Measurements from ENCODE around the gene CD36. TPM values are rescaled to one million over a fixed set of nuclear protein-coding genes. Genes with fewer than 3 reads are reported as not detected.

CD36 gene
- total RNA-seq, 1 experiment from 2014 or later, result not detected

DNA sequence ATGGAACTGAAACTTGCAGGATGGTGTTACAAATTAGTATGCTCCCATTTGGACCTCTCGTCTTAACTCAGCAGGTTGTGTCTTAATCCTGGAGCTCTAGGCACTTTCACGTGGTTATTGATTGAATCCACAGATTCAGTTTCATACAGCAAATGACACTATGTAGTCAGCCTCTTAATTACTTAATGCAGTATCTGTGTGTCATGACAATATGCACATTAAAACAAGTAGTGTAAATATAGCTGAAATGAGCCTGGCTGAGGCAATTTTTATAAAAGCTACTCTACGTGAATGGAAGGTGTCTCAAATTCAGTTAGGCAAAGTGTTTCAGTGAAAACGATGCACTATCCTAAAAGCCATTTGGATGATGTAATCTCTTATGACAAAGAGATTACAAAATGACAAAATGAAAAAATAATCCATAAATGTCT, 86.8 kb downstream of the CD36 start:
- Histone ChIP-seq H2AFZ (ENCODE audit: low read length) (no peak overlapping the region), H3K4me2 (ENCODE audit: low read length) (no peak overlapping the region), H3K27ac (ENCODE audit: low read length) (no peak overlapping the region), H3K27me3 (ENCODE audit: low read length) (no peaks in the 10 kb centered on the region), H3K4me1 (ENCODE audit: insufficient read depth, low read length) (peaks cover 47% of the 10 kb centered on the region), H3K36me3 (ENCODE audit: low read depth, low read length) (no peaks in the 10 kb centered on the region), H3K79me2 (ENCODE audit: low read length) (no peaks in the 10 kb centered on the region), H3F3A (ENCODE audit: low read length, unreplicated experiment) (peaks cover 10% of the 10 kb centered on the region), H3K9me3 (ENCODE audit: low read length) (no peaks in the 10 kb centered on the region), H3K9ac (ENCODE audit: low read length) (no peak overlapping the region), H4K20me1 (ENCODE audit: low read length) (no peaks in the 10 kb centered on the region), H3K4me3 (ENCODE audit: low read length) (no peak overlapping the region), H3K9me2 (replicated peaks; ENCODE audit: low read length) (no peaks in the 10 kb centered on the region)
- no peak for DNase-seq
- TF ChIP-seq EZH2phosphoT487 (IDR thresholded peaks at IDR 0.05; ENCODE audit: borderline replicate concordance, low read length) (no peak), EZH2 (IDR thresholded peaks at IDR 0.05; ENCODE audit: low read length, unreplicated experiment) (no peak)
- TF ChIP-seq, protein P1, sequence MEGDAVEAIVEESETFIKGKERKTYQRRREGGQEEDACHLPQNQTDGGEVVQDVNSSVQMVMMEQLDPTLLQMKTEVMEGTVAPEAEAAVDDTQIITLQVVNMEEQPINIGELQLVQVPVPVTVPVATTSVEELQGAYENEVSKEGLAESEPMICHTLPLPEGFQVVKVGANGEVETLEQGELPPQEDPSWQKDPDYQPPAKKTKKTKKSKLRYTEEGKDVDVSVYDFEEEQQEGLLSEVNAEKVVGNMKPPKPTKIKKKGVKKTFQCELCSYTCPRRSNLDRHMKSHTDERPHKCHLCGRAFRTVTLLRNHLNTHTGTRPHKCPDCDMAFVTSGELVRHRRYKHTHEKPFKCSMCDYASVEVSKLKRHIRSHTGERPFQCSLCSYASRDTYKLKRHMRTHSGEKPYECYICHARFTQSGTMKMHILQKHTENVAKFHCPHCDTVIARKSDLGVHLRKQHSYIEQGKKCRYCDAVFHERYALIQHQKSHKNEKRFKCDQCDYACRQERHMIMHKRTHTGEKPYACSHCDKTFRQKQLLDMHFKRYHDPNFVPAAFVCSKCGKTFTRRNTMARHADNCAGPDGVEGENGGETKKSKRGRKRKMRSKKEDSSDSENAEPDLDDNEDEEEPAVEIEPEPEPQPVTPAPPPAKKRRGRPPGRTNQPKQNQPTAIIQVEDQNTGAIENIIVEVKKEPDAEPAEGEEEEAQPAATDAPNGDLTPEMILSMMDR (conservative IDR thresholded peaks at IDR 0.05; ENCODE audit: low read depth, low read length), result no peak
- BruUV-seq (replicated peaks), result no TSS peak
- ChIA-PET POLR2A (ENCODE audit: unreplicated experiment) (interaction anchor here (0.5 kb wide), 1 partner anchor 300 kb away, joined by 7 read pairs; no protein-coding TSS in a partner anchor), CTCF (no interaction called here)
- intact Hi-C loops (cut with micrococcal nuclease), result loop anchor here (10.0 kb wide), 1 partner anchor 190 kb away; the partner anchor contains the start of gene SEMA3C
- ATAC-seq, result no peak

Other genes with a start within 250 kb of the CD36 start
- gene GNAT3, start 126.6 kb upstream of the CD36 start, total RNA-seq (2014; rRNA removed), result not detected in 2 replicates

Data from PC-3 (cell line).